Liver (tissue), 9 donors: ENCODE data around the gene THOC5. TPM values are rescaled to one million over a fixed set of nuclear protein-coding genes. Genes with fewer than 3 reads are reported as not detected.
A peak's percentile ranks its signal among the peaks of the same experiment; 100 is the strongest.

Experiments used
- DNase-seq: peaks from one replicate; pipeline ENCODE4 v3.0.0-alpha.2; 2017; ENCODE audit warnings: low spot score
- H3K27ac ChIP-seq, 2 donors: one replicate each; pipeline ENCODE4 v1.7.0; 2013; ENCODE audit warnings: inconsistent platforms in 2 of 2, low read length in 2 of 2, control low read depth in 1 of 2, low read depth in 1 of 2, mild to moderate bottlenecking in 1 of 2
- H3K27me3 ChIP-seq, 4 donors: one replicate each; pipeline versions ENCODE4 v1.6.1 to v1.7.0; 2013; ENCODE audit warnings: low read length in 3 of 4, inconsistent platforms in 1 of 4, mild to moderate bottlenecking in 1 of 4, moderate library complexity in 1 of 4; ENCODE audit not compliant: control insufficient read depth in 4 of 4, insufficient read depth in 4 of 4
- H3K36me3 ChIP-seq, 4 donors: one replicate each; pipeline versions ENCODE4 v1.6.1 to v1.7.0; 2013; ENCODE audit warnings: low read length in 3 of 4, mild to moderate bottlenecking in 3 of 4, low read depth in 1 of 4, moderate library complexity in 1 of 4; ENCODE audit not compliant: control insufficient read depth in 4 of 4, insufficient read depth in 3 of 4
- H3K4me1 ChIP-seq, 4 donors: one replicate each; pipeline versions ENCODE4 v1.6.1 to v1.7.0; 2013; ENCODE audit warnings: low read length in 3 of 4, mild to moderate bottlenecking in 3 of 4, moderate library complexity in 1 of 4; ENCODE audit not compliant: control insufficient read depth in 4 of 4, insufficient read depth in 4 of 4
- H3K4me3 ChIP-seq, 3 donors: one replicate each; pipeline versions ENCODE4 v1.6.1 to v1.7.0; 2013; ENCODE audit warnings: low read length in 3 of 3, control low read depth in 1 of 3, low read depth in 1 of 3, mild to moderate bottlenecking in 1 of 3
- H3K9ac ChIP-seq, 2 donors: one replicate each; pipeline ENCODE4 v1.7.0; 2013; ENCODE audit warnings: low read length in 2 of 2, mild to moderate bottlenecking in 2 of 2, moderate library complexity in 2 of 2, control low read depth in 1 of 2, low read depth in 1 of 2
- H3K9me3 ChIP-seq, 4 donors: one replicate each; pipeline versions ENCODE4 v1.6.1 to v1.7.0; 2013; ENCODE audit warnings: low read length in 3 of 4; ENCODE audit not compliant: control insufficient read depth in 4 of 4
- ATF3 ChIP-seq: IDR thresholded peaks from 2 replicates; pipeline ENCODE4 v1.6.1; 2016; ENCODE audit warnings: antibody characterized with exemption
- CTCF ChIP-seq: fragments of 150-350 bp; IDR thresholded peaks from 2 replicates; pipeline ENCODE4 v1.5.1; 2017; ENCODE audit warnings: improper control_type of control experiment, low read depth, low read length; ENCODE audit not compliant: missing input control
- EGR1 ChIP-seq, 2 donors: IDR thresholded peaks; 2 replicates each; pipeline ENCODE4 v1.6.1; 2016 to 2018; ENCODE audit warnings: antibody characterized with exemption in 2 of 2, low read depth in 2 of 2
- FOXA1 ChIP-seq: IDR thresholded peaks from 2 replicates; pipeline ENCODE4 v1.6.1; 2016; ENCODE audit warnings: antibody characterized with exemption
- FOXA2 ChIP-seq: IDR thresholded peaks from 2 replicates; pipeline ENCODE4 v1.6.1; 2016; ENCODE audit warnings: antibody characterized with exemption
- GABPA ChIP-seq, 2 donors: IDR thresholded peaks in 1 of 2; conservative IDR thresholded peaks in 1 of 2; 2 replicates each; pipeline ENCODE4 v1.6.1; 2016; ENCODE audit warnings: antibody characterized with exemption in 2 of 2, mild to moderate bottlenecking in 1 of 2, moderate library complexity in 1 of 2
- HNF4A ChIP-seq, 2 donors: conservative IDR thresholded peaks; 2 replicates each; pipeline ENCODE4 v1.6.1; 2016; ENCODE audit warnings: antibody characterized with exemption in 2 of 2, mild to moderate bottlenecking in 2 of 2
- HNF4G ChIP-seq: IDR thresholded peaks from 2 replicates; pipeline ENCODE4 v1.6.1; 2016; ENCODE audit warnings: antibody characterized with exemption
- JUND ChIP-seq, 2 donors: IDR thresholded peaks; 2 replicates each; pipeline ENCODE4 v1.6.1; 2016; ENCODE audit warnings: antibody characterized with exemption in 2 of 2
- MAX ChIP-seq: IDR thresholded peaks from 2 replicates; pipeline ENCODE4 v1.6.1; 2016; ENCODE audit warnings: antibody characterized with exemption
- NR2F2 ChIP-seq: IDR thresholded peaks from 2 replicates; pipeline ENCODE4 v1.6.1; 2016; ENCODE audit warnings: antibody characterized with exemption
- RAD21 ChIP-seq, 2 donors: IDR thresholded peaks; 2 replicates each; pipeline ENCODE4 v1.6.1; 2016; ENCODE audit warnings: antibody characterized with exemption in 2 of 2, mild to moderate bottlenecking in 2 of 2
- REST ChIP-seq: IDR thresholded peaks from 2 replicates; pipeline ENCODE4 v1.6.1; 2016; ENCODE audit warnings: antibody characterized with exemption, mild to moderate bottlenecking
- RXRA ChIP-seq, 2 donors: IDR thresholded peaks; 2 replicates each; pipeline ENCODE4 v1.6.1; 2017 to 2018; ENCODE audit warnings: antibody characterized with exemption in 2 of 2, mild to moderate bottlenecking in 1 of 2
- SP1 ChIP-seq: IDR thresholded peaks from 2 replicates; pipeline ENCODE4 v1.6.1; 2018; ENCODE audit warnings: antibody characterized with exemption, mild to moderate bottlenecking
- TAF1 ChIP-seq: conservative IDR thresholded peaks from 2 replicates; pipeline ENCODE4 v1.6.1; 2016; ENCODE audit warnings: antibody characterized with exemption, mild to moderate bottlenecking
- YY1 ChIP-seq: IDR thresholded peaks from 2 replicates; pipeline ENCODE4 v1.6.1; 2016; ENCODE audit warnings: antibody characterized with exemption, mild to moderate bottlenecking
- ZBTB33 ChIP-seq: IDR thresholded peaks from 2 replicates; pipeline ENCODE4 v1.6.1; 2016; ENCODE audit warnings: antibody characterized with exemption
- WGBS: extraction: QIAGEN DNeasy Blood & Tissue Kit; methylation state at CpG from one replicate; pipeline ENCODE4 v1.1.7; 2013; 5-methylcytosine and 5-hydroxymethylcytosine counted together
- polyA plus RNA-seq, 2 donors: library from polyadenylated mRNA; stranded (reverse) in 1 of 2; unstranded in 1 of 2; fragments of 200-250 nt in 1 of 2; fragments of >200 nt in 1 of 2; fragmentation: Nextera tagmentation in 1 of 2; extraction: Ambion mirVana in 1 of 2; gene quantifications; one replicate each; pipeline versions ENCODE4 v1.2.1 to v1.2.3, GENCODE V29; 2013 to 2015
- total RNA-seq, 2 donors: library from RNA; depleted of rRNA; stranded (reverse); fragments of >200 nt; gene quantifications; one replicate each; pipeline ENCODE4 v1.2.3, GENCODE V29; 2014
- donor health status: healthy.
- donor health status: healthy.
- donor health status: healthy.
- donor health status: healthy.
- donor health status: healthy.

THOC5 gene
- total and polyA plus RNA-seq, 4 donors = 7.4 to 25.1 (median 14.5) TPM

- no peak for TF ChIP-seq REST
- peak; percentile 96 for TF ChIP-seq MAX
Observed at GRCh38 chr22:29580200-29580810, 26.7 kb upstream of the THOC5 start (continued).

- TF ChIP-seq YY1 (no peak), GABPA (IDR thresholded peaks at IDR 0.05 in 1 of 2, conservative IDR thresholded peaks at IDR 0.05 in 1 of 2) (no peak), NR2F2 (no peak), FOXA2 (no peak), MAX (no peak), TAF1 (no peak), RXRA (IDR thresholded peaks at IDR 0.05) (no peak), HNF4A (conservative IDR thresholded peaks at IDR 0.05) (no peak), SP1 (no peak), ZBTB33 (no peak), REST (no peak), ATF3 (no peak), JUND (IDR thresholded peaks at IDR 0.05) (no peak), FOXA1 (no peak), EGR1 (IDR thresholded peaks at IDR 0.05; ENCODE audit: low read depth in 2 of 2) (no peak), HNF4G (no peak), CTCF (no peak), RAD21 (IDR thresholded peaks at IDR 0.05) (no peak)
- no peak overlapping the region for H3K9ac ChIP-seq
- no peaks in the 10 kb centered on the region for H3K27me3 ChIP-seq
- no peak overlapping the region for H3K4me3 ChIP-seq
- no peak for DNase-seq
- H3K27ac ChIP-seq = no peak overlapping the region
- H3K4me1 ChIP-seq = peaks cover 9 to 38% (median 30%) of the 10 kb centered on the region in 4 donors
- H3K9me3 ChIP-seq = no peaks in the 10 kb centered on the region
- WGBS = 82% methylated on average over 10 of the region's 10 CpGs
- no peaks in the 10 kb centered on the region for H3K36me3 ChIP-seq
Observed at GRCh38 chr22:29578462-29579200, 25.1 kb upstream of the THOC5 start.
